22Rv1 (cell line): Measurements from ENCODE around the gene ZKSCAN7.

Experiments
- CTCF ChIP-seq: fragments of 450-650 bp; IDR thresholded peaks from 2 replicates; pipeline ENCODE4 v1.5.1; 2017; ENCODE audit warnings: mild to moderate bottlenecking
- ZFX ChIP-seq: fragments of 450-650 bp; IDR thresholded peaks from 2 replicates; pipeline ENCODE4 v1.6.1; 2017; ENCODE audit warnings: antibody characterized with exemption, borderline replicate concordance

DNA sequence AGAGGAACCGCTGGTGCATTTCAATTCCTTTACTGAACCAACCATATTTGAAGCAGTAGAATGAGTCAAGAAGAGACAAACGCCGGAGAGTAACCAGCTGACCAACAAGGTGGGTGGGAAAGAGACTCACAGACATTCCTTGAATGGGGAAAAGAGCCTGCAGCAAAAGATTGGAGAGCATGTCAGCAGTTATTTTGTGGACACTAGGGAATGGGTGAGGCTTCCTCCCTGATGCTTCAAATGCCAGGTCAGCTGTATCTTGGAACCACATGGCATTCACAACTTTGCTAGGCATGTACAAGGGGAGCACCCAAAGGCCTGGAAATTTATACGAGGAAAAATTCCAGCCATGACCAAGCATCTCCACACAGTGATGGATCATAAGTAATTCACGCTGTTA, 29.9 kb upstream of the ZKSCAN7 start:
- TF ChIP-seq CTCF (no peak), ZFX (no peak)
